ENCODE measurements around the gene FXYD3.

GRCh38 chr19:35127871-35128270 lies 12.2 kb downstream of the FXYD3 start:
- TF ChIP-seq, protein P1, sequence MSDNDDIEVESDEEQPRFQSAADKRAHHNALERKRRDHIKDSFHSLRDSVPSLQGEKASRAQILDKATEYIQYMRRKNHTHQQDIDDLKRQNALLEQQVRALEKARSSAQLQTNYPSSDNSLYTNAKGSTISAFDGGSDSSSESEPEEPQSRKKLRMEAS (IDR thresholded peaks at IDR 0.05): no peak
- TF ChIP-seq EGR1 (IDR thresholded peaks at IDR 0.05; ENCODE audit: low read depth in 2 of 2): no peak
- TF ChIP-seq, protein P2, sequence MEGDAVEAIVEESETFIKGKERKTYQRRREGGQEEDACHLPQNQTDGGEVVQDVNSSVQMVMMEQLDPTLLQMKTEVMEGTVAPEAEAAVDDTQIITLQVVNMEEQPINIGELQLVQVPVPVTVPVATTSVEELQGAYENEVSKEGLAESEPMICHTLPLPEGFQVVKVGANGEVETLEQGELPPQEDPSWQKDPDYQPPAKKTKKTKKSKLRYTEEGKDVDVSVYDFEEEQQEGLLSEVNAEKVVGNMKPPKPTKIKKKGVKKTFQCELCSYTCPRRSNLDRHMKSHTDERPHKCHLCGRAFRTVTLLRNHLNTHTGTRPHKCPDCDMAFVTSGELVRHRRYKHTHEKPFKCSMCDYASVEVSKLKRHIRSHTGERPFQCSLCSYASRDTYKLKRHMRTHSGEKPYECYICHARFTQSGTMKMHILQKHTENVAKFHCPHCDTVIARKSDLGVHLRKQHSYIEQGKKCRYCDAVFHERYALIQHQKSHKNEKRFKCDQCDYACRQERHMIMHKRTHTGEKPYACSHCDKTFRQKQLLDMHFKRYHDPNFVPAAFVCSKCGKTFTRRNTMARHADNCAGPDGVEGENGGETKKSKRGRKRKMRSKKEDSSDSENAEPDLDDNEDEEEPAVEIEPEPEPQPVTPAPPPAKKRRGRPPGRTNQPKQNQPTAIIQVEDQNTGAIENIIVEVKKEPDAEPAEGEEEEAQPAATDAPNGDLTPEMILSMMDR (IDR thresholded peaks at IDR 0.05; ENCODE audit: low read depth, low read length, missing input control): no peak
- no peak for TF ChIP-seq TAF1 (conservative IDR thresholded peaks at IDR 0.05)
- TF ChIP-seq, protein P3, sequence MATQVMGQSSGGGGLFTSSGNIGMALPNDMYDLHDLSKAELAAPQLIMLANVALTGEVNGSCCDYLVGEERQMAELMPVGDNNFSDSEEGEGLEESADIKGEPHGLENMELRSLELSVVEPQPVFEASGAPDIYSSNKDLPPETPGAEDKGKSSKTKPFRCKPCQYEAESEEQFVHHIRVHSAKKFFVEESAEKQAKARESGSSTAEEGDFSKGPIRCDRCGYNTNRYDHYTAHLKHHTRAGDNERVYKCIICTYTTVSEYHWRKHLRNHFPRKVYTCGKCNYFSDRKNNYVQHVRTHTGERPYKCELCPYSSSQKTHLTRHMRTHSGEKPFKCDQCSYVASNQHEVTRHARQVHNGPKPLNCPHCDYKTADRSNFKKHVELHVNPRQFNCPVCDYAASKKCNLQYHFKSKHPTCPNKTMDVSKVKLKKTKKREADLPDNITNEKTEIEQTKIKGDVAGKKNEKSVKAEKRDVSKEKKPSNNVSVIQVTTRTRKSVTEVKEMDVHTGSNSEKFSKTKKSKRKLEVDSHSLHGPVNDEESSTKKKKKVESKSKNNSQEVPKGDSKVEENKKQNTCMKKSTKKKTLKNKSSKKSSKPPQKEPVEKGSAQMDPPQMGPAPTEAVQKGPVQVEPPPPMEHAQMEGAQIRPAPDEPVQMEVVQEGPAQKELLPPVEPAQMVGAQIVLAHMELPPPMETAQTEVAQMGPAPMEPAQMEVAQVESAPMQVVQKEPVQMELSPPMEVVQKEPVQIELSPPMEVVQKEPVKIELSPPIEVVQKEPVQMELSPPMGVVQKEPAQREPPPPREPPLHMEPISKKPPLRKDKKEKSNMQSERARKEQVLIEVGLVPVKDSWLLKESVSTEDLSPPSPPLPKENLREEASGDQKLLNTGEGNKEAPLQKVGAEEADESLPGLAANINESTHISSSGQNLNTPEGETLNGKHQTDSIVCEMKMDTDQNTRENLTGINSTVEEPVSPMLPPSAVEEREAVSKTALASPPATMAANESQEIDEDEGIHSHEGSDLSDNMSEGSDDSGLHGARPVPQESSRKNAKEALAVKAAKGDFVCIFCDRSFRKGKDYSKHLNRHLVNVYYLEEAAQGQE (IDR thresholded peaks at IDR 0.05): no peak
- no peak for TF ChIP-seq RAD21 (IDR thresholded peaks at IDR 0.05)
- no peak for TF ChIP-seq YY1 (IDR thresholded peaks at IDR 0.05)

Data from liver (tissue), 3 donors.